HG02763 (cell line): ENCODE data around the gene TMEM184B.

Experiments used
- ATAC-seq: cut with Tn5 transposase; IDR thresholded peaks from one replicate; pipeline ENCODE4 v1.9.1; 2021; ENCODE audit warnings: mild to moderate bottlenecking, moderate library complexity; ENCODE audit not compliant: unreplicated experiment

Gene TMEM184B

DNA sequence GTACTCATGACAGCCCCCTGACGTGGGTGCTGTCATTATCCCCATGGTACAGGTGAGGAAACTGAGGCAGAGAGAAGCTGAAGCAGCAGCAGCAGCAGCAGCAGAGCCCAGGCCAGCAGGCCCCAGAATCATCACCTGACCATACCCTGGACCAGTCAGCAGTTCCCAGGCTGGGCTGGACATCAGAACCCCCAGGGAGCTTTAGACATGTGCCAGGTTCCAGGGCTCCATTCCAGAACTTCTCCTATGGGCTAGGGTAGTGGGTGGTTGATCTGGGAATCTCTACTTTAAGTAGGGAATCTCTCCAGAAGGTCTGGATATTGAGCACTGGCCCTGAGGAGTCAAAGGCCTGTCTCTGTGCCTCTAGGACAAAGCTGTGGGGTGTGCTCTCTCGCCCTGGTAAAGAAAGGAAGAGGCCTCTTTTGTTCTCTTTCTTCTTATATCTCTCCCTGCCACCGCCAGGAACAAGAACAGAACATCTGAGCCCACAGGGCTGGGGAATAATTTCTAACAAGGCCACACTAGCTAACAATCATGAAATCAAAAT is 44.4 kb downstream of the TMEM184B start:
- no peak for ATAC-seq

DNA sequence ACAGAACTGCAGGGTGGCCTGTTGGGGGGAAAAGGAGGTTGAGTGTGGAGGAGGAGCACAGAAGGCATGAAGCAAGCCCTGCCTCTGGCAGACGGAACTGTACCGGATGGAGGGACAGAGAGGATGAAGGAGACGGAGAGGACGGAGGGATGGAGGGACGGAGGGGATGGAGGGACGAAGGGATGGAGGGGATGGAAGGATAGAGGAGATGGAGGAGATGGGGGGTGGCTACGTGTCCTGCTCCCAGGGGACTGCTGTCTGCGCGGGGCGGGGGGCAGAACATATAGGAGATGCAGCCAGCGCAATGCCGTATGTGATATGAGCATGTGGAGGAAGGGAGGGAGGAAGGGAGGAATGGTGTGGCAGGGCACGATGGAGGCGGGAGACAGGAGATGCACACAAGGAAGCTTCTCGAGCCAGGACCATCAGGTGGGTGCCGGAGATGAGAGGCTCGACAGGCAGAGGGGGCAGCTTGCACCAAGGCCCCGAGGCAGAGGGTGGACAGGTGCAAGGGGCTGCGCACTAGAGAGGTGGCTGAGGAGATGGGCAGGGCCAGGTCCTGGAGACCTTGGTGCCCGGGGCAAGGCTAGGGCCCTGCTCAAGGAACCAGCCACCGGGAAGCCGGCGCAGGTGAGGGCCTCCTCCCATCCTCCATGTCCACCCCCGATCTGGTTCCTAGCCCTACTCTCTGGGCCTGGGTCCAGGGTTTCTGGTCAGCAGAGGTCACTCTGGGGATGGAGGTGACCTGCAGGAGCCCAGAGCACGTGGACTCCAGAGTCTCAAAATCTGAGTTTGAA is 45.8 kb downstream of the TMEM184B start:
- ATAC-seq, result no peak

DNA sequence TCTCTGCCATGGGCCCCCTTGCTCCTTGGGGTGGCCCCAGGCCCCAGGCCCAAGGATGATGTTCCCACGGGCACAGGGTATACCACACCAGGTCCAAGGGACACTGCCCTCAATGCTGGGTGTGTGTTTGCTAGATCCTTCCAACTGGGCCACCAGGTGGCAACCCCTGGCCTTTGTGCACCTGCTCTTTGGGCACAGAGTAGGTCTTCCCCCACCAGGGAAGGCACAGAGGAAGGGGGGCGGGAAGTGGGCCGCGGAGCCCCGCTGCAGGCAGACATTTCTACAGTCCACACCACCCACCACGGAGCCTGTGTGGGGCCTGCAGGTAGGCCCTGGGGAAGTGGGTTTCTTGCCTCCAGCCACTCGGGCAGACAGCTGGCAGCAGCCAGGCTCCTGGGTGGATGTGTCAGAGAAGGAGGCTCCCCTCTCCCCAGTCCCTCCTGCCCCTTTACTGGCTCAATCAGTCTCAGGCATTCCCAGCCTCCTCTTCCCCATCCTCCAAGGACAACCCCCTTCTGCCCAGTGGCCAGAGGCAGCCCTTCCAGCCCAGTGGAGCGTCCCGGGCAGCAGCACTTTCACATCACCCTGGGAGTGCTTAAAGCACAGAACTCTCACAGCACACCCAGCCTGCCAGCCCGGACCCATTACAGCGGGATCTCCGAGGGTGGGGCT is 49.4 kb downstream of the TMEM184B start:
- ATAC-seq, result no peak

DNA sequence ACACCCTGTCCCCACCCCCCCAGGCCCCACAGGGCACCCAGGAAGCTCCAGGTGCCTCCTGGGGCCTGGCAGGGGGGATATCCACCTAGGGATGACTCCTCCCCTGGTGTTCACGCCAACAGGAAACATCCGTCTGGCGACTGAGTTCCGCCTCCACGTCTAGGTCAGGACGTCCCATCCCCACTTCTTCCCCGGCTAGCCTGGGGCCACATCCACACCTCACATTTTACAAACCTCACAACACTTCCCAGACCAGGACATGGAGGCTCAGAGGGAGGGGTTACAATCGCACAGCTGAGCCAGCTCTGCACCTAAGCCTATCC is 50.1 kb downstream of the TMEM184B start:
- no peak for ATAC-seq

DNA sequence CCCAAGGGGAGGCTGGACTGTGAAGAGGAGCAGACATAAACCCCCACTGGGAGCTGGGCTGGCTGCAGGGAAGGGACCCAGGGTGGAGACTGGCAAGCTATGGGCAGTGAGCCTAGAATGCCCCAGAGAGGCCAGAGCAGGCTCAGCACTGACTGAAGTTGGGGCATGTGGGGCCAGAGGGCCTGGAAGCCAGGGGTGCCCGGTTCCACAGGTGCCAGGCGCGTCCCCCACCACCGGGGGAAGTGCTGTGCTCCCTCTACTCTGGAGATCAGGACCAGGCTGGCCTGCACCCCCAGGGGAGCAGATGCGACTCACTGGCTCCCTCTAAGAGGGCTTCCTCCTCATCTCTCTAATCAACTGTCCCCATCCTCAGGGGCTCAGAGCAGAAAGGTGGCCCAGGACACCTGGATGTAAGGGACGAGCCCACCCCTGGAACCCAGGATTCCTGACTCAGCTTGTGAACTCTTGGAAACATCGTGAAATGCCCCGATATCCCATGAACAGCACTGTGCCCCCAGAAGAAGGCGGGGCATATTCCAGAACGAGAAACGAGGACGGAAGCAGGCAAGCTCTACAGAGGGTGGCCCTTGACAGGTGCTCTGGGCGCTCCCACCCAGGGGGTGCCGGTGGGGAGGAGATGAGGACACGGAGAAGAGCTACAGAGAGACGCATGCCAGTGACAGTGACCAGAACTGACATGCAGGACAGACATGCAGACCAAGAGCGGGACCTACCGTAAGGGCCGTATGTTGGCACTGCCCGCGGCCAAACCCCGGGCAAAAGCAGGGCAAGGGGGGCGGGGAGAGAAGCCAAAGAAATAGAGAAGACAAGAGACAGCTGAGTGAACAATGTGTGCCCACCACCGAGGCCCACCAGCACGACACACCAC is 50.7 kb downstream of the TMEM184B start:
- ATAC-seq, result no peak

DNA sequence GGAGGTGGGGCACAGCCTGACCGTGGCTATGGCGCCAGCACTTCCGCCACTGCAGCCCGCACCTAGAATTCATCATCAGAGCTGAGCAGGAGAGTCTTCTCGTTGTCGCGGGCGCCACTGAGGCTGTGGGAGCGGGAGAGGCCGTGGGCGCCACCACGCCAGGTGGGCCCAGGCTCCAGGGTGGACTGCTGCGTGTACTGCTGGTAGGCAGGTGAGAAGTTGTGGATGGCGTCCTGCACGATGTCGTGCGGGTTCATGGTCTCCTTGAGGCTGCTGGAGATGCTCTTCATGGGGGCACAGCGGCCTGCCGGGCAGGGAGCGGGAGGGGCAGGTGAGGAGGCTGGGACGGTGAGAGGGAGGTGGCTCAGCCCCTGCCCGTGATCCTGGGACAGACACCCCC is 51.4 kb downstream of the TMEM184B start:
- ATAC-seq, result no peak

DNA sequence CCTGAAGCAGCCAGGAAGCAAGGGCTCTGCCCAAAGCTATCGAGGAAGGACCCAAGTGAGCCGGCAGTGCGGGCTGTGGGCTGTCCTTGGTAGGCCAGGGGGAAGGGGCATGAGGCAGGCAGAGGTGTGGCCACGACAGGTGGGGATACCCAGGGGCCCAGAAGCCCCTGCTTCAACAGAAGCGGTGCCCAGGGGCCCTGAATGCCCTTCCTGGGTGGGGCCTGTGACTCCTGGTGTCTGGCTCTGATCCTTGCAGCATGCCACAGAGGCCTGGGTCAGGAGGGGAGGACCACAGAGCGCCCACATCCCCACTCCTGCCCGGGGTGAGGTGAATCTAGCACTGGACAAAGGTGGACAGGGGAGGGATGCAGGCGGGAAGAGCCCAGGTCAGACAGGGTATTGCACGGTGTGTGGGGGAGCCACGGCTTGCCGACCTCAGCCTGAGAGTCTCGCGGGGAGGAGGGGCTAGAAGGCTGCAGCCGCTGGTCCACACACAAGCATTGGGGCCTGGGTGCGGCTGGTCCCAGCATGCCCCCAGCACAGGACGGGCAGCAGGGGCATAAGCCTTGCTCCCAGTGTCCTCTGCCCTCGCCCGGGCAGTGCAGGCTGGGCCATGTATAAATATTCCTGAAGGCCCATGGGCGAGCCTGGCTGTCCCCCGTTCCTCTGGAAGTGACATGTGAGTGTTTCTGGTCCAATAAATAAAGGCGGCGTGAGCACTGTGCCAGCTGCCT is 52.0 kb downstream of the TMEM184B start:
- no peak for ATAC-seq

DNA sequence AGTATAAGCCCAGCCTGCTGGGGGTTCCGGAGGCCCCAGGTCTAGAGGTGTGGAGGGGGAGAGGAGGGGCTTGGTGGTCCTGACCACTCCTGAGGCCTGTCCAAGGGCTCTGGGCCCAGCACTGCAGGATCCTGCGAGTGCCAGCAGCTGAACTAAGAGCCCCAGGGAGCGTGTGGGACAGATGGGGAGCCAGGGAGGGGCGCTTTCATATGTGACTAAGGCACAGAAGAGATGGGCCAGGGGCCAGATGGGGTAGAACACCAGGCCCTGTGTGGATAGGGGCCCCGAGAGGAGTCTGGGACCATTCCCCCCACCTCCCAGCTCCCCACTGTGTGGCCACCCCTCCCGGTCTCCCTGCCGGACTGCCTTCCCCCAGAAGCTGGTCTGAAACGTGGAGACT is 52.6 kb downstream of the TMEM184B start:
- no peak for ATAC-seq

DNA sequence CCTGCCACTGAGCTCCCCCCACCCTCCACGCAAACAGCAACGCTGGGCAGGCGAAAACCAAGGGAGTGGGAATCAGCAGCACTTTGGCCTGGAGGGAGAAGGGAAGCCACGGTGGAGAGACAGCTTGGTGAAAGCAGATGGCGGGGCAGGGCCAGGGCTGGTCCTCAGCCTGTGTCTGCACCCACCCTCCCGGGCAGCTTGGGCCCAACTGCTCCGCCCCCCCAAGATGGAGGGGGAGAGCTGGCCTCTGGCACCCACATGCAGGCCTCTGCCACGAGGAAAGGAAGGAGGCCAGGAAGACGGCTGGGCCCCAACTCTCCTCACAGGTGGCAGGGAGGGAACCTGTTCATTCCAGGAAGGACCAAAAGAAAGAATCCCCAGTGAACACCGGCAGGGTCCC is 53.2 kb downstream of the TMEM184B start:
- no peak for ATAC-seq

DNA sequence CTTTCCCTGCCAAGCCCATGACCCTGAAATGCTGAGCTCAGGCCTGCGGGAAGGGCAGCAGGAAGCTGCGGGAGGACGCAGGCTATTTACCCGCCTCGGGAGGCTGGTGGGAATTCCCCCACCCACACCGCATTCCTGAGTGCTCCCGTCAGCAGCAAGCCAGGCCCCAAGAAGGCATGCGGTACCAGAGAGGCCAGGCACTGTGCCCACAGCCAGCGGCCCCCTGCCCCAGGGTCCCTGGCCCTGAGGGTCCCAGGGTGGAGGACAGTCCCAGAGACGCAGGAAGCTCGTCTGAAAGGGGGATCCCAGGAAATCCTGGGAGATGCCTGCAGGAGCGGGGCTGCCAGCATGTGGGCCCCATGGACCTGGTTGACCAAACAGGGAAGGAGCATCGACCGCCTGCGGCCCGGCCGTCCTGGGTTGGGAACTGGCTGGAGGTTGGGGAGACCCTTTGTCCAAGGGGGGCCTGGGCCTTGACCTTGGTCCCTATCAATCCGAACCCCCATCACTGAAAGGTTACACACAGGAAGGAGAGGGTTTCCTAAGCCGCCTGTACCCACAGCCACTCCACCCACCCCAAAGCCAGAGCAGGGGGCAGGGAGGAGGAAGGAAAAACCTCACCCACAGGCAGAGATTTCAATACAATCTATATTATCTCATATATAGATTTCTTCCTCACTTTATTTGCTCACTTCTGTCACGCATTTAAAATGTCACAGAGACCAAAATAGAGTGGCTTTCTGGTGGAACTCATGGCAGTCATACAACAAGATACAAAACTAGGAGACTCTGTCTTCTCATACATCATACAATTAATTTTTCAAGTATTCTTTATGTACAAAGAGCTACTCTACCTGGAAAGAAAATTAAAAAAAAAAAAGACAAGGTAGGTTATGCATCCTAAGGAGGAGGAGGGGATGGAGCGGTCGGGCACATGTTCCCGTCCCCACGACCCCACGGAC is 53.9 kb downstream of the TMEM184B start:
- ATAC-seq, result no peak

DNA sequence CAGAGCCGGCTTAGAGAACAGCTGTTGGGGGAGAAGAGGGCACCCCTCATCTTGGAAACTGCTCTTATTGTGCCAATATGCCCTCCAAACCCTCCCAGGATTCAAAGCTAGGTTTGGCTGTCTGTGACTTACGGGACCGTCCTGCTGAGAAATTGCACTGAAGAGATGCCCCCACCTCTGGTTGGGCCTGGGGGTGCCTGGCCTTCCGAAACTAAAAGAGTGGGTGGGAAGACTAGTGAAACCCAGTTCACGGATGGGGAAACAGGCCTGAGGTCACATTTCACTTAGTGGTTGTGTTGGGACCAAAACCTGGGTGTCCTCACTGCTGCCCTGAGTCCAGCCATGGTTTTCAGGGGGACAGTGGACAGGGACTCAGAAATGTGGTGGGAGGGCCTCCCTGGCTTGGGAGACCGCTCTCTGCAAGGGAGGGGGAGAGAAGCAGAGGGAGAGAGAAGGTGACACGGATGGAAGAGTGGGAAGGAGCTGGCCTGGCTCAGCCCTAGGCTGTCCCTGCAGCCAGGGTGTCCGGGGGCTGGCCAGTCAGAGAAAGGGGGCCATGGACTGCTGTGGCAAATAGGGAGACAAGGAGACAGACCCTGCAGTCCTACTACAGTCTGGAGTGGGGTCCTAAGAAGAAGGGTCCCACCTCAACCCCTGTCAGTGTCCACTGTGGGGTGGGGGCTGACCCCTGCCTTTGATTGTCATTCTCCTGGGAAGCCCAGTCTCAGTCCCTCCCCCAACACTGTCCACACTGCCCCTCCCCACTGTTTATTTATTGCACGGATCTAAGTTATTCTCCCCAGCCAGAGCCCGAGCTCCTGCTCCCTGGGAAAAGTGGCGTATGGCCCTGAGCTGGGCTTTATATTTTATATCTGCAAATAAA is 57.4 kb downstream of the TMEM184B start:
- ATAC-seq, result no peak

DNA sequence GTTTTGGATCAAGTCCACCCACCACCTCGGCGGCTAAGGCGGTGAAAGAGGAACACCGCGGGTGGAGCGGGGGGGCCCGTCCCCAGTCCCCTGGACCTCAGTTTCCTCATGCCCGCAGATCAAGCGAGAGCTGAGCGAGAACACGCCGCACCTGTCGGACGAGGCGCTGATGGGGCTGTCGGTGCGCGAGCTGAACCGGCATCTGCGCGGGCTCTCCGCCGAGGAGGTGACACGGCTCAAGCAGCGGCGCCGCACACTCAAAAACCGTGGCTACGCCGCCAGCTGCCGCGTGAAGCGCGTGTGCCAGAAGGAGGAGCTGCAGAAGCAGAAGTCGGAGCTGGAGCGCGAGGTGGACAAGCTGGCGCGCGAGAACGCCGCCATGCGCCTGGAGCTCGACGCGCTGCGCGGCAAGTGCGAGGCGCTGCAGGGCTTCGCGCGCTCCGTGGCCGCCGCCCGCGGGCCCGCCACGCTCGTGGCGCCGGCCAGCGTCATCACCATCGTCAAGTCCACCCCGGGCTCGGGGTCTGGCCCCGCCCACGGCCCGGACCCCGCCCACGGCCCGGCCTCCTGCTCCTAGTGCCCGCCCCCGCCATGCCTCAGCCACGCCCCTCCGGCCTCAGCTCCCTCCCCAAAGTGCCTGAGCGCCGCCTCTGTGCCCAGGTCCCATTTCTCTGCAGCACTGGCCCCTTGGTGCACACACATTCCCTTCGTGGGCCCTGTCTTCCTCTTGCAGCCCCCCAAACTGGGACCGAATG is 58.3 kb downstream of the TMEM184B start:
- no peak for ATAC-seq

DNA sequence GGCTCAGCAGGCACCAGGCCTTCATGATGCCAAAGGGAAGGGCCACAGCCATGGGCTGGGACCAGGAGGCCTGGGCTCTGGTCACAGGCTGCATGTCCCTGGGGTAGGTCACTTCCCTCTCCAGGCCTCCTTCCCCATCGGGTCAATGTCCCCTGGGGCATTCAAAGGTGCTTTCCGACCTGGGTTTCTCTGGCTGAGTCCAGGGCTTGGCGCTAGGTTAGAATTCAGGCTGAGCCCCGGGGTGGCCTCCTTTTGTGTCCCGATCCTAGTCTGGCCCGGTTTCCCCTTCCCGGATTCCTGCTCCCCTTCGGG is 58.9 kb downstream of the TMEM184B start:
- no peak for ATAC-seq

DNA sequence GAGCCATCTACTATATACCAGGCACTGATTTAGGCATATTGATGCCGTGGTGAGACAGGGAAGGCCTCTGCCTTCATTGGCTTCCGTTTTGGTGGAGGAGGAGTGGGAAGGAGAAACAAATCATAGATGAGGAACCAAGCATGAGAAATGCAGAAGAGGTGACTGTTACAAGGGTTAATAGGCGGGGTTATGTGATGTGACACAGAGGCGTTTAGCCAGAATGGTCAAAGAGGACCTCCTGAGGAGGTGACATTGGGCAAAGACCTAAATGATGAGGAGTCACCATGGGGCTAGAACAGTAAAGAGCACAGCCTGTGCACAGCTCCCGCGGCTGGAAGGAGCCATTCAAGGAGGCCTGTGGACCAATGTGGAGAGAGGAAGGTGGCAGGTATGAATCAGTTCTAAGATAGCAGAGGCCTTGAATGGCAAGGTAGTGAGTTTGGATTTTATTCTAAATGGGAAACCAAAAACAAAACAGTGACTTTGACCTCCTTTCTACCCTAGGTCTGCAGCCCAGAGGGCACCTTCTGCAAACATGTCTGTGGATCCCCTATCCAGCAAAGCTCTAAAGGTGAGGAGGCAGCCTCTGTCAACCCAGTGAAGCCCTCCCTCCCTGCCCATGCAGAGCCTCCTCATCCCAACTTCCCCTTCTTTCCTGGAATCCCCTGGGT is 59.4 kb downstream of the TMEM184B start:
- no peak for ATAC-seq

DNA sequence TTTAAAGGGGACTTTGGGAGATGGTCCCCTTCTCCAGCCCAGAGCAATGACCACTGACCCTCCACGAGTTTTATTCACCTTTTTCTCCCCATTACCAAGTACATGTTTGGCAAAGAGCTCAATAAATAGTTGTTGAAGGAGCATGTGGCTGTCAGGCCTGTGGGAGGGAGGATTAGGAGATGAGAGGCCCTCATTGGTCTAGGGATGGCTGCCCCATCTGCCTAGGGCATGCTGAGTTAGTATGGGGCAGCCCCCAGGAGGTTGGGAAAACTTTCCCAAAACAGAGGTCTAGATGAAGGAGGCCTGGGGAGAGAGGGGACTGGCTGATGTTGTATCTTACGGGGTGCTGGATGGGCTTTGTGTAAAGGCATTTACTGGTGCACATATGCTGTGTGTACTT is 60.4 kb downstream of the TMEM184B start:
- no peak for ATAC-seq

DNA sequence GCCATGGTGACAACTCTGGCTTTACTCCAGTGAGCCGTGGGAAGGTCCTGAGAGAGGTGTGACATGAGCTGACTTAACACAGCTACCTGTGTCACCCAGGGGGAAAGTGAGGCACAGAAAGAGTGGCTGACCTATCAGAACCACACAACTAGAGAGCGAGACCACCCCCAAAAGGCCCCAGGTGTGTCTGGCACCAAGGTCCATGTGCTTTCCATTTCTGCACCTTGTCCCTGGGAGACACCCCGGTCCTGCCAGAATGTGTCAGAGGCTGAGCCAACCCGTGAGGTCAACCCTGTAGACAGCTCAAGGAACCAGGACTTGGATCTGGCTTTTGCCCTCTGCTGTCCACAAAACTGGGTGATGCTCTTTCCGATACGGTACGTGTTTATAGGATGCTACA is 61.3 kb downstream of the TMEM184B start:
- ATAC-seq, result no peak

DNA sequence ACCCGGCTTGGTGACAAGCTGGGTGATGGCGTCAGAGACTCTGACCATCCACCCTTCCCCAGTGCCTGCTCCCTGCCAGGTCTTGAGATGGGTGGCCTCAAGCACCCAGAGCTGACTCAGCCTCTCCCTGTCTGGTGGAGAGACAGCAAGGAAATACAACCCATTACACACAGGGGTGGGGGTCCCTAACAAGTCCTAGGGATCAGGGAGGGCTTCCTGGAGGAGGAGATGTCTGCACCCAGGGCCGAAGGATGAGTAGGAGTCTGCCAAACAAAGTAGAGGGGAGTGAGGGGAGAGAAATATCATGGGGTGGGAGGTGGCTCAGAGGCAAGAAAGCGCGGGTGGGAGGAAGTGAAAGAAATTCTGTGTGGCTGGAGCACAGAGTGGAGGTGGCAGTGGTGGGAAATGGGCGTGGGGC is 64.2 kb downstream of the TMEM184B start:
- no peak for ATAC-seq
